Natural killer cell (primary cell): Measurements from ENCODE around the gene BYSL. TPM values are rescaled to one million over a fixed set of nuclear protein-coding genes. Genes with fewer than 3 reads are reported as not detected.

Source experiments
- ATAC-seq, 3 donors: fragments of 150-1000 bp in 2 of 3; fragments of 200-7000 bp in 1 of 3; cut with Tn5 transposase; 1 replicate in 1 of 3; 2 replicates in 2 of 3; pipeline ENCODE4 v1.10.0; 2021; ENCODE audit warnings: mild to moderate bottlenecking in 2 of 3, moderate library complexity in 2 of 3
- DNase-seq, 2 donors: peaks; one replicate each; pipeline versions ENCODE4 v3.0.0 to v3.0.0-alpha.2; 2013 to 2021; ENCODE audit warnings: mixed read lengths in 1 of 2
- H3K27ac ChIP-seq: one replicate; pipeline ENCODE4 v1.5.1; 2013; ENCODE audit warnings: mild to moderate bottlenecking, low read length
- H3K27me3 ChIP-seq: one replicate; pipeline ENCODE4 v1.6.1; 2013; ENCODE audit warnings: low read length; ENCODE audit not compliant: control insufficient read depth, insufficient read depth
- H3K36me3 ChIP-seq: one replicate; pipeline ENCODE4 v1.6.1; 2013; ENCODE audit warnings: low read length; ENCODE audit not compliant: control insufficient read depth, insufficient read depth
- H3K4me1 ChIP-seq: one replicate; pipeline ENCODE4 v1.6.1; 2013; ENCODE audit warnings: low read length; ENCODE audit not compliant: control insufficient read depth, insufficient read depth
- H3K4me3 ChIP-seq: one replicate; pipeline ENCODE4 v1.5.1; 2013; ENCODE audit warnings: low read length
- H3K9me3 ChIP-seq: one replicate; pipeline ENCODE4 v1.6.1; 2013; ENCODE audit warnings: low read length; ENCODE audit not compliant: control insufficient read depth, insufficient read depth
- H3K27ac Mint-ChIP-seq, 2 donors: one replicate each; pipeline ENCODE4 v1.8.0; 2022; ENCODE audit warnings: mild to moderate bottlenecking in 2 of 2, mixed read lengths in 2 of 2, moderate library complexity in 1 of 2
- H3K27me3 Mint-ChIP-seq, 2 donors: one replicate each; pipeline ENCODE4 v1.8.0; 2022; ENCODE audit warnings: low read depth in 2 of 2, mixed read lengths in 2 of 2
- H3K36me3 Mint-ChIP-seq: one replicate; pipeline ENCODE4 v1.8.0; 2022; ENCODE audit warnings: mixed read lengths
- H3K4me1 Mint-ChIP-seq, 2 donors: one replicate each; pipeline ENCODE4 v1.8.0; 2022; ENCODE audit warnings: mixed read lengths in 2 of 2
- H3K4me3 Mint-ChIP-seq: one replicate; pipeline ENCODE4 v1.8.0; 2022; ENCODE audit warnings: mild to moderate bottlenecking, moderate library complexity, mixed read lengths
- H3K9me3 Mint-ChIP-seq, 2 donors: one replicate each; pipeline ENCODE4 v1.8.0; 2022; ENCODE audit warnings: mixed read lengths in 2 of 2
- CTCF ChIP-seq: fragments of 200-600 bp; IDR thresholded peaks from one replicate; pipeline ENCODE4 v1.8.0; 2022; ENCODE audit warnings: antibody characterized with exemption
- WGBS: methylation state at CpG from one replicate; pipeline ENCODE4 v1.1.7; 2013; ENCODE audit warnings: missing lambda C conversion rate; ENCODE audit not compliant: insufficient coverage; 5-methylcytosine and 5-hydroxymethylcytosine counted together
- intact Hi-C: fragments of 100-400 bp; cut with micrococcal nuclease; formaldehyde crosslinking; loops from one replicate; pipeline ENCODE4 v1.14.2; 2022
- total RNA-seq, 4 donors: library from RNA; stranded (reverse); fragments of 120-200 nt in 1 of 4; gene quantifications; one replicate each; pipeline versions ENCODE4 v1.2.3 to v1.2.4, GENCODE V29; 2013 to 2022

BYSL gene
- total RNA-seq, 3 donors from 2014 or later (not counting 1 experiment from before 2014, with no cell fraction given) = 5.4 to 11.6 (median 5.7) TPM

- no peaks in the 10 kb centered on the region for H3K9me3 Mint-ChIP-seq
- H3K27me3 ChIP-seq = no peaks in the 10 kb centered on the region
- H3K36me3 ChIP-seq = peaks cover 46% of the 10 kb centered on the region
- peaks cover 27% of the 10 kb centered on the region for H3K36me3 Mint-ChIP-seq
- no peaks in the 10 kb centered on the region for H3K9me3 ChIP-seq
- no peak overlapping the region for H3K4me3 ChIP-seq
- TF ChIP-seq CTCF = no peak
- peaks cover 6% of the 10 kb centered on the region for H3K4me1 ChIP-seq
- WGBS = no CpG with 5 or more reads among the region's 1 CpG
- DNase-seq = no peak
- H3K27ac Mint-ChIP-seq = peak overlapping the region; percentile 76 to 79
- H3K4me1 Mint-ChIP-seq = peaks cover 14 to 39% of the 10 kb centered on the region in 2 donors
- H3K4me3 Mint-ChIP-seq = peak overlapping the region; percentile 17
- intact Hi-C loops = no loop called here
- ATAC-seq = peak; percentile 38 to 55 (median 53)
- no peak overlapping the region for H3K27ac ChIP-seq
- no peaks in the 10 kb centered on the region for H3K27me3 Mint-ChIP-seq
These were observed 11.6 kb upstream of the BYSL start for GRCh38 chr6:41909727-41910126.

- Mint-ChIP-seq H3K4me1 (peaks cover 13 to 30% of the 10 kb centered on the region in 2 donors), H3K27ac (no peak overlapping the region), H3K36me3 (no peaks in the 10 kb centered on the region), H3K9me3 (no peaks in the 10 kb centered on the region), H3K4me3 (no peak overlapping the region), H3K27me3 (no peaks in the 10 kb centered on the region)
- 100% methylated on average over 2 of the region's 2 CpGs for WGBS
- no peak for TF ChIP-seq CTCF
- no peak for ATAC-seq
- DNase-seq = no peak
- H3K4me1 ChIP-seq = peaks cover 2% of the 10 kb centered on the region
- intact Hi-C loops = no loop called here
- H3K9me3 ChIP-seq = no peaks in the 10 kb centered on the region
- H3K36me3 ChIP-seq = peaks cover 29% of the 10 kb centered on the region
- no peak overlapping the region for H3K4me3 ChIP-seq
- no peaks in the 10 kb centered on the region for H3K27me3 ChIP-seq
- H3K27ac ChIP-seq = no peak overlapping the region
These were observed 7.0 kb upstream of the BYSL start for GRCh38 chr6:41914343-41914742.

- no peak for TF ChIP-seq CTCF
- no peak overlapping the region for H3K27ac ChIP-seq
- no peak overlapping the region for H3K4me3 ChIP-seq
- DNase-seq (no peak), ATAC-seq (no peak)
- H3K36me3 ChIP-seq = peaks cover 29% of the 10 kb centered on the region
- intact Hi-C loops = no loop called here
- H3K9me3 ChIP-seq = no peaks in the 10 kb centered on the region
- H3K9me3 Mint-ChIP-seq = no peaks in the 10 kb centered on the region
- H3K4me3 Mint-ChIP-seq = no peak overlapping the region
- H3K27me3 ChIP-seq = no peaks in the 10 kb centered on the region
- H3K27me3 Mint-ChIP-seq = no peaks in the 10 kb centered on the region
- H3K27ac Mint-ChIP-seq = peak overlapping the region in 1 of 2 donors; percentile 34
- no peaks in the 10 kb centered on the region for H3K36me3 Mint-ChIP-seq
- H3K4me1 Mint-ChIP-seq = peaks cover 18 to 27% of the 10 kb centered on the region in 2 donors
- peaks cover 2% of the 10 kb centered on the region for H3K4me1 ChIP-seq
- 92% methylated on average over 3 of the region's 4 CpGs for WGBS
These were observed 6.3 kb upstream of the BYSL start for GRCh38 chr6:41914869-41915530.

- Histone ChIP-seq H3K27ac (no peak overlapping the region), H3K4me3 (no peak overlapping the region), H3K9me3 (no peaks in the 10 kb centered on the region), H3K36me3 (peaks cover 22% of the 10 kb centered on the region), H3K27me3 (no peaks in the 10 kb centered on the region), H3K4me1 (peaks cover 12% of the 10 kb centered on the region)
- intact Hi-C loops = no loop called here
- H3K4me3 Mint-ChIP-seq = no peak overlapping the region
- H3K4me1 Mint-ChIP-seq = peaks cover 43 to 50% of the 10 kb centered on the region in 2 donors
- TF ChIP-seq CTCF = no peak
- no peaks in the 10 kb centered on the region for H3K27me3 Mint-ChIP-seq
- no peak for DNase-seq
- no peaks in the 10 kb centered on the region for H3K9me3 Mint-ChIP-seq
- WGBS = 68% methylated on average over 4 of the region's 4 CpGs
- no peak for ATAC-seq
- H3K36me3 Mint-ChIP-seq = no peaks in the 10 kb centered on the region
- no peak overlapping the region for H3K27ac Mint-ChIP-seq
These were observed 3.8 kb upstream of the BYSL start for GRCh38 chr6:41917528-41917927.
